NCI-H82 treated with DMSO at 0.1 percent for 48 hours (cell line): Measurements from ENCODE around the gene NUDT5.
"Not testable (repeated sequence)": the region's sequence is repeated elsewhere in the genome, so short reads cannot be mapped to it uniquely, and the experiment has no call there.

Experiments
- DNase-seq: peaks from one replicate; lab custom pipeline; 2025; ENCODE audit not compliant: unreplicated experiment; lab: John Stamatoyannopoulos, UW

NUDT5 gene

GRCh38 chr10:12205082-12205481 lies 9.4 kb upstream of the NUDT5 start:
- DNase-seq, result no peak

GRCh38 chr10:12202226-12202625 lies 6.5 kb upstream of the NUDT5 start:
- DNase-seq, result no peak

GRCh38 chr10:12201543-12201942 lies 5.9 kb upstream of the NUDT5 start:
- DNase-seq, result no peak

- DNase-seq, result no peak
These were observed 5.2 kb upstream of the NUDT5 start for GRCh38 chr10:12200850-12201249.

GRCh38 chr10:12198156-12198555 lies 2.5 kb upstream of the NUDT5 start:
- no peak for DNase-seq

GRCh38 chr10:12196531-12197211 lies 980 bp upstream of the NUDT5 start:
- DNase-seq, result no peak

GRCh38 chr10:12195281-12195602 lies 449 bp downstream of the NUDT5 start:
- no peak for DNase-seq

GRCh38 chr10:12194752-12195271 lies 879 bp downstream of the NUDT5 start:
- DNase-seq, result no peak

- DNase-seq, result no peak
These were observed 2.5 kb downstream of the NUDT5 start for GRCh38 chr10:12193193-12193592.

- DNase-seq, result no peak
These were observed 4.0 kb downstream of the NUDT5 start for GRCh38 chr10:12191715-12192114.

GRCh38 chr10:12189426-12189825 lies 6.3 kb downstream of the NUDT5 start:
- no peak for DNase-seq

- DNase-seq, result no peak
These were observed 7.0 kb downstream of the NUDT5 start for GRCh38 chr10:12188656-12189055.

GRCh38 chr10:12187321-12187905 lies 8.3 kb downstream of the NUDT5 start:
- DNase-seq, result no peak

GRCh38 chr10:12186323-12186722 lies 9.4 kb downstream of the NUDT5 start:
- DNase-seq, result no peak

- DNase-seq, result no peak
These were observed 11.5 kb downstream of the NUDT5 start for GRCh38 chr10:12184165-12184564.

- DNase-seq, result no peak
These were observed 14.5 kb downstream of the NUDT5 start for GRCh38 chr10:12181065-12181775.

GRCh38 chr10:12180221-12180974 lies 15.3 kb downstream of the NUDT5 start:
- DNase-seq, result no peak

- DNase-seq, result no peak
These were observed 16.0 kb downstream of the NUDT5 start for GRCh38 chr10:12179606-12180170.

- no peak for DNase-seq
These were observed 18.0 kb downstream of the NUDT5 start for GRCh38 chr10:12177642-12178041.

- DNase-seq, result not testable (repeated sequence)
These were observed 24.2 kb downstream of the NUDT5 start for GRCh38 chr10:12171512-12171911.
